SW 1271 (cell line): Measurements from ENCODE around the gene CDH23.

Experiments
- DNase-seq, 2 experiments: peaks; one replicate each; lab custom pipeline; 2025; lab: John Stamatoyannopoulos, UW

The CDH23 gene

GRCh38 chr10:71708897-71709882 is 312.5 kb downstream of the CDH23 start:
- DNase-seq, result no peak

GRCh38 chr10:71710519-71710918 is 313.8 kb downstream of the CDH23 start:
- no peak for DNase-seq

- DNase-seq, result no peak
Observed at GRCh38 chr10:71711052-71711623, 314.4 kb downstream of the CDH23 start.

- DNase-seq, result no peak
Observed at GRCh38 chr10:71712170-71712569, 315.4 kb downstream of the CDH23 start.

GRCh38 chr10:71712572-71713134 is 315.9 kb downstream of the CDH23 start:
- no peak for DNase-seq

- DNase-seq, result no peak
Observed at GRCh38 chr10:71713135-71714030, 316.7 kb downstream of the CDH23 start.

- no peak for DNase-seq
Observed at GRCh38 chr10:71714031-71714410, 317.3 kb downstream of the CDH23 start.

GRCh38 chr10:71714592-71714991 is 317.9 kb downstream of the CDH23 start:
- no peak for DNase-seq

GRCh38 chr10:71715026-71715425 is 318.3 kb downstream of the CDH23 start:
- no peak for DNase-seq

GRCh38 chr10:71715860-71716259 is 319.1 kb downstream of the CDH23 start:
- no peak for DNase-seq

- no peak for DNase-seq
Observed at GRCh38 chr10:71716426-71716825, 319.7 kb downstream of the CDH23 start.

- DNase-seq, result no peak
Observed at GRCh38 chr10:71717056-71717455, 320.3 kb downstream of the CDH23 start.

- DNase-seq, result no peak
Observed at GRCh38 chr10:71717551-71717951, 320.8 kb downstream of the CDH23 start.

- no peak for DNase-seq
Observed at GRCh38 chr10:71718165-71718698, 321.5 kb downstream of the CDH23 start.

GRCh38 chr10:71719042-71719441 is 322.3 kb downstream of the CDH23 start:
- DNase-seq, result no peak

GRCh38 chr10:71719464-71720201 is 322.9 kb downstream of the CDH23 start, which contains the start of gene C10orf105:
Gene C10orf105 (minus strand): TSS chr10:71719778. CDS start chr10:71716337, 3,441 bp downstream.
- DNase-seq, result no peak

GRCh38 chr10:71720288-71720687 is 323.6 kb downstream of the CDH23 start:
- DNase-seq, result no peak

- no peak for DNase-seq
Observed at GRCh38 chr10:71721313-71721712, 324.6 kb downstream of the CDH23 start.

- no peak for DNase-seq
Observed at GRCh38 chr10:71722849-71723248, 326.1 kb downstream of the CDH23 start.

GRCh38 chr10:71723311-71723710 is 326.6 kb downstream of the CDH23 start:
- no peak for DNase-seq

GRCh38 chr10:71724539-71724938 is 327.8 kb downstream of the CDH23 start:
- DNase-seq, result no peak
